IMR-90 (cell line): ENCODE data around the gene RHOF. TPM values are rescaled to one million over a fixed set of nuclear protein-coding genes. Genes with fewer than 3 reads are reported as not detected.

ENCODE experiments used
- ATAC-seq: fragments of 200-7000 bp; cut with Tn5 transposase; 2 replicates; pipeline ENCODE4 v1.9.1; 2020; ENCODE audit warnings: low read depth, mild to moderate bottlenecking, moderate library complexity
- BruUV-seq: library from RNA; stranded (reverse); fragments of 400-500 nt; replicated peaks from 2 replicates; lab custom pipeline; 2021; lab: Mats Ljungman, UMichigan
- CTCF ChIA-PET: fragments of 300-600 bp; formaldehyde crosslinking; extraction: SDS; loops from one replicate; lab custom pipeline; 2021; ENCODE audit warnings: antibody characterized with exemption; lab: Yijun Ruan, JAX
- POLR2A ChIA-PET: fragments of 300-600 bp; sonication (Branson Sonifier 250); formaldehyde crosslinking; loops from one replicate; lab custom pipeline; 2022; ENCODE audit warnings: antibody characterized with exemption; ENCODE audit not compliant: unreplicated experiment; lab: Charles Lee
- DNase-seq: peaks from one replicate; pipeline ENCODE4 v3.0.0; 2013
- H2AFZ ChIP-seq: replicated peaks from 2 replicates; pipeline ENCODE3; 2013; ENCODE audit warnings: low read length, mild to moderate bottlenecking; ENCODE audit not compliant: poor library complexity
- H2AK5ac ChIP-seq: 2 replicates; pipeline ENCODE4 v1.6.1; 2013; ENCODE audit warnings: low read depth, low read length, inconsistent platforms
- H2AK9ac ChIP-seq: replicated peaks from 2 replicates; pipeline ENCODE3; 2013; ENCODE audit warnings: mild to moderate bottlenecking, low read depth, low read length, moderate library complexity; ENCODE audit not compliant: poor library complexity
- H2BK120ac ChIP-seq: 2 replicates; pipeline ENCODE4 v1.6.1; 2013; ENCODE audit warnings: low read depth, low read length, inconsistent platforms
- H2BK15ac ChIP-seq: 3 replicates; pipeline ENCODE4 v1.6.1; 2013; ENCODE audit warnings: low read depth, low read length, inconsistent platforms
- H2BK20ac ChIP-seq: 2 replicates; pipeline ENCODE4 v1.6.1; 2013; ENCODE audit warnings: low read depth, mild to moderate bottlenecking, inconsistent platforms, low read length, moderate library complexity
- H2BK5ac ChIP-seq: 2 replicates; pipeline ENCODE4 v1.6.1; 2013; ENCODE audit warnings: mild to moderate bottlenecking, low read depth, low read length, inconsistent platforms; ENCODE audit not compliant: poor library complexity, severe bottlenecking
- H3K14ac ChIP-seq: replicated peaks from 2 replicates; pipeline ENCODE4 v1.6.1; 2013; ENCODE audit warnings: low read depth, low read length, inconsistent platforms
- H3K18ac ChIP-seq: 2 replicates; pipeline ENCODE4 v1.6.1; 2013; ENCODE audit warnings: low read depth, low read length, control low read depth
- H3K23ac ChIP-seq: 2 replicates; pipeline ENCODE4 v1.6.1; 2013; ENCODE audit warnings: low read depth, low read length, inconsistent platforms
- H3K27ac ChIP-seq: 2 replicates; pipeline ENCODE4 v1.5.1; 2013; ENCODE audit warnings: mild to moderate bottlenecking, control low read depth, low read length; ENCODE audit not compliant: insufficient read depth
- H3K27me3 ChIP-seq: 2 replicates; pipeline ENCODE4 v1.6.1; 2013; ENCODE audit warnings: low read length; ENCODE audit not compliant: control insufficient read depth, insufficient read depth
- H3K36me3 ChIP-seq: 2 replicates; pipeline ENCODE4 v1.6.1; 2013; ENCODE audit warnings: low read length, mixed read lengths; ENCODE audit not compliant: control insufficient read depth, insufficient read depth
- H3K4ac ChIP-seq: 2 replicates; pipeline ENCODE4 v1.6.1; 2013; ENCODE audit warnings: low read depth, low read length, inconsistent platforms
- H3K4me1 ChIP-seq: 2 replicates; pipeline ENCODE4 v1.6.1; 2013; ENCODE audit warnings: low read length, mixed read lengths; ENCODE audit not compliant: control insufficient read depth, insufficient read depth
- H3K4me2 ChIP-seq: 2 replicates; pipeline ENCODE4 v1.6.1; 2013; ENCODE audit warnings: low read depth, mild to moderate bottlenecking, control low read depth, low read length, moderate library complexity
- H3K4me3 ChIP-seq: 2 replicates; pipeline ENCODE4 v1.5.1; 2013; ENCODE audit warnings: low read depth, mild to moderate bottlenecking, control low read depth, low read length, moderate library complexity; ENCODE audit not compliant: insufficient read depth
- H3K56ac ChIP-seq: 2 replicates; pipeline ENCODE4 v1.6.1; 2013; ENCODE audit warnings: low read length, inconsistent platforms; ENCODE audit not compliant: insufficient read depth; ENCODE audit errors: extremely low read depth
- H3K79me1 ChIP-seq, 2 experiments: 2 replicates each; pipeline ENCODE4 v1.6.1; 2013; ENCODE audit warnings: low read length in 2 of 2, inconsistent platforms in 1 of 2, low read depth in 1 of 2
- H3K9ac ChIP-seq: 2 replicates; pipeline ENCODE4 v1.6.1; 2013; ENCODE audit warnings: low read depth, low read length, control low read depth
- H3K9me1 ChIP-seq: 2 replicates; pipeline ENCODE4 v1.6.1; 2013; ENCODE audit warnings: low read length, inconsistent platforms; ENCODE audit not compliant: insufficient read depth
- H3K9me3 ChIP-seq: 2 replicates; pipeline ENCODE4 v1.6.1; 2013; ENCODE audit warnings: low read length; ENCODE audit not compliant: control insufficient read depth, insufficient read depth
- H4K20me1 ChIP-seq: 2 replicates; pipeline ENCODE4 v1.6.1; 2013; ENCODE audit warnings: low read length, inconsistent platforms; ENCODE audit not compliant: insufficient read depth
- H4K5ac ChIP-seq: 2 replicates; pipeline ENCODE4 v1.6.1; 2013; ENCODE audit warnings: mild to moderate bottlenecking, low read depth, low read length, control low read depth
- H4K8ac ChIP-seq, 2 experiments: 2 replicates each; pipeline ENCODE4 v1.6.1; 2013; ENCODE audit warnings: low read depth in 2 of 2, low read length in 2 of 2, control low read depth in 1 of 2, inconsistent platforms in 1 of 2
- H4K91ac ChIP-seq: 2 replicates; pipeline ENCODE4 v1.6.1; 2013; ENCODE audit warnings: low read depth, low read length, inconsistent platforms; ENCODE audit not compliant: insufficient read depth
- BHLHE40 ChIP-seq: fragments of 150-350 bp; IDR thresholded peaks from 2 replicates; pipeline ENCODE4 v1.6.1; 2016; ENCODE audit warnings: mild to moderate bottlenecking, low read depth, low read length
- CEBPB ChIP-seq: IDR thresholded peaks from 2 replicates; pipeline ENCODE4 v1.6.1; 2012; ENCODE audit warnings: low read depth, low read length, improper control_type of control experiment
- CHD1 ChIP-seq: IDR thresholded peaks from 2 replicates; pipeline ENCODE4 v1.6.1; 2012; ENCODE audit warnings: low read depth, low read length, improper control_type of control experiment
- CTCF ChIP-seq: conservative IDR thresholded peaks from 2 replicates; pipeline ENCODE4 v1.5.1; 2012; ENCODE audit warnings: mild to moderate bottlenecking, low read depth, low read length, improper control_type of control experiment
- ELK1 ChIP-seq: fragments of 150-350 bp; IDR thresholded peaks from 2 replicates; pipeline ENCODE4 v1.6.1; 2016; ENCODE audit warnings: low read depth, mild to moderate bottlenecking, low read length, moderate library complexity, borderline replicate concordance
- FOS ChIP-seq: fragments of 150-350 bp; IDR thresholded peaks from 2 replicates; pipeline ENCODE4 v1.6.1; 2016; ENCODE audit warnings: low read depth, low read length
- MAFK ChIP-seq: IDR thresholded peaks from 2 replicates; pipeline ENCODE4 v1.6.1; 2012; ENCODE audit warnings: low read depth, low read length, improper control_type of control experiment
- MAZ ChIP-seq: IDR thresholded peaks from 2 replicates; pipeline ENCODE4 v1.6.1; 2012; ENCODE audit warnings: low read depth, mild to moderate bottlenecking, low read length, improper control_type of control experiment, moderate library complexity, borderline replicate concordance
- MXI1 ChIP-seq: IDR thresholded peaks from 2 replicates; pipeline ENCODE4 v1.6.1; 2012; ENCODE audit warnings: low read depth, mild to moderate bottlenecking, low read length, moderate library complexity, borderline replicate concordance
- NFE2L2 ChIP-seq: fragments of 150-350 bp; IDR thresholded peaks from 2 replicates; pipeline ENCODE4 v1.6.1; 2016; ENCODE audit warnings: low read depth, mild to moderate bottlenecking, low read length
- POLR2A ChIP-seq: IDR thresholded peaks from 2 replicates; pipeline ENCODE4 v1.6.1; 2012; ENCODE audit warnings: mild to moderate bottlenecking, low read depth, low read length
- RAD21 ChIP-seq: IDR thresholded peaks from 2 replicates; pipeline ENCODE4 v1.6.1; 2012; ENCODE audit warnings: low read length, improper control_type of control experiment
- RCOR1 ChIP-seq: IDR thresholded peaks from 2 replicates; pipeline ENCODE4 v1.6.1; 2012; ENCODE audit warnings: mild to moderate bottlenecking, low read length, improper control_type of control experiment; ENCODE audit not compliant: insufficient replicate concordance
- RFX5 ChIP-seq: IDR thresholded peaks from 2 replicates; pipeline ENCODE4 v1.8.0; 2012; ENCODE audit warnings: low read depth, mild to moderate bottlenecking, low read length, moderate library complexity
- SMC3 ChIP-seq: fragments of 150-350 bp; IDR thresholded peaks from 2 replicates; pipeline ENCODE4 v1.6.1; 2016; ENCODE audit warnings: low read depth, mild to moderate bottlenecking, antibody characterized with exemption, low read length, moderate library complexity
- USF2 ChIP-seq: fragments of 150-350 bp; IDR thresholded peaks from 2 replicates; pipeline ENCODE4 v1.6.1; 2017; ENCODE audit warnings: mild to moderate bottlenecking, antibody characterized with exemption, low read length, low read depth
- WGBS, 2 experiments: methylation state at CpG; one replicate each; pipeline versions ENCODE4 v1.1.5 to v1.1.7; 2013; ENCODE audit warnings: missing lambda C conversion rate in 2 of 2; ENCODE audit not compliant: insufficient read length in 1 of 2; ENCODE audit errors: extremely low coverage in 2 of 2; 5-methylcytosine and 5-hydroxymethylcytosine counted together
- dilution Hi-C: fragments of 300-500 bp; cut with HindIII; formaldehyde crosslinking; loops from one replicate; pipeline ENCODE4 v1.14.3; 2018; ENCODE audit warnings: low sequenced_read_pairs; ENCODE audit not compliant: unreplicated experiment
- in situ Hi-C: fragments of 300-500 bp; cut with MboI; formaldehyde crosslinking; loops from 3 replicates; pipeline ENCODE4 v1.14.3; 2019; ENCODE audit warnings: low sequenced_read_pairs, inconsistent platforms, mixed read lengths
- intact Hi-C: fragments of 100-400 bp; cut with micrococcal nuclease; formaldehyde crosslinking; loops from 2 replicates; pipeline ENCODE4 v1.10.0; 2022
- polyA plus RNA-seq, 3 experiments: library from polyadenylated mRNA; depleted of rRNA; stranded (reverse); fragments of >200 nt; gene quantifications; 2 replicates each; pipeline ENCODE4 v1.2.3, GENCODE V29; 2012; ENCODE audit warnings: low replicate concordance in 1 of 3
- total RNA-seq: library from RNA; depleted of rRNA; stranded (reverse); fragments of >200 nt; gene quantifications from 2 replicates; pipeline ENCODE4 v1.2.3, GENCODE V29; 2012

RHOF gene
- total and polyA plus RNA-seq, 2 of the 4 experiments (the other 2 are of a cell fraction), result 3.0 to 5.1 TPM

GRCh38 chr12:121755591-121755990 lies 37.9 kb downstream of the RHOF start:
- no peak overlapping the region for H3K56ac ChIP-seq
- H3K4me2 ChIP-seq, result no peak overlapping the region
- no peaks in the 10 kb centered on the region for H3K9me3 ChIP-seq
- no peak overlapping the region for H3K18ac ChIP-seq
- POLR2A ChIA-PET, result no interaction called here
- TF ChIP-seq ELK1 (no peak), CEBPB (no peak), RAD21 (no peak), MXI1 (no peak), CHD1 (no peak), POLR2A (no peak), USF2 (no peak), NFE2L2 (no peak), CTCF (no peak), RFX5 (no peak), MAZ (no peak), RCOR1 (no peak), BHLHE40 (no peak), FOS (no peak), SMC3 (no peak), MAFK (no peak)
- no peak overlapping the region for H2AK9ac ChIP-seq
- H3K23ac ChIP-seq, result no peak overlapping the region
- no peak overlapping the region; the same call in 1 of the 2 replicates for H2AK5ac ChIP-seq
- H2BK15ac ChIP-seq, result no peak overlapping the region
- no peak overlapping the region for H3K27ac ChIP-seq
- no peak overlapping the region for H2BK5ac ChIP-seq
- no peak for ATAC-seq
- dilution Hi-C loops (no loop called here), intact Hi-C loops (no loop called here), in situ Hi-C loops (no loop called here)
- DNase-seq, result no peak
- BruUV-seq, result no TSS peak
- H2BK120ac ChIP-seq, result no peak overlapping the region
- no CpG with 5 or more reads among the region's 3 CpGs for WGBS, 2 experiments
- no peaks in the 10 kb centered on the region for H4K20me1 ChIP-seq
- H4K5ac ChIP-seq, result no peak overlapping the region
- H3K14ac ChIP-seq, result no peak overlapping the region
- CTCF ChIA-PET, result no interaction called here
- H4K8ac ChIP-seq, result no peak overlapping the region
- no peaks in the 10 kb centered on the region; a peak in 1 of 4 replicates for H3K79me1 ChIP-seq
- no peak overlapping the region for H2AFZ ChIP-seq
- 0 out of 2 replicates have a peak, but pooled peaks cover 7% of the 10 kb centered on the region for H3K9me1 ChIP-seq
- H3K27me3 ChIP-seq, result no peaks in the 10 kb centered on the region
- H3K9ac ChIP-seq, result no peak overlapping the region
- no peak overlapping the region for H3K4ac ChIP-seq
- H3K36me3 ChIP-seq, result peaks cover 18% of the 10 kb centered on the region
- H4K91ac ChIP-seq, result no peak overlapping the region
- no peak overlapping the region for H3K4me3 ChIP-seq
- H2BK20ac ChIP-seq, result no peak overlapping the region
- peaks cover 4% of the 10 kb centered on the region for H3K4me1 ChIP-seq
